K562 (cell line): ENCODE results near the gene NPC1. TPM values are rescaled to one million over a fixed set of nuclear protein-coding genes. Genes with fewer than 3 reads are reported as not detected.

ENCODE experiments used
- ARNT ChIP-seq, 2 experiments: fragments of 450-650 bp; IDR thresholded peaks; 2 replicates each; pipeline ENCODE4 v1.6.1; 2016; ENCODE audit warnings: mild to moderate bottlenecking in 1 of 2
- BCOR ChIP-seq: fragments of 450-650 bp; IDR thresholded peaks from 2 replicates; pipeline ENCODE4 v1.6.1; 2016
- CBX3 ChIP-seq, 2 experiments: IDR thresholded peaks; 1 replicate in 1 of 2; 2 replicates in 1 of 2; pipeline ENCODE4 v1.6.1; 2012; ENCODE audit warnings: inconsistent platforms in 2 of 2, low read length in 2 of 2, borderline replicate concordance in 1 of 2, control low read depth in 1 of 2
- CCNT2 ChIP-seq: IDR thresholded peaks from 2 replicates; pipeline ENCODE4 v1.6.1; 2011; ENCODE audit warnings: borderline replicate concordance, low read depth, mild to moderate bottlenecking, moderate library complexity, mixed read lengths, low read length; ENCODE audit not compliant: insufficient read length; ENCODE audit errors: extremely low read depth
- CREBBP ChIP-seq: IDR thresholded peaks from one replicate; pipeline ENCODE4 v1.6.1; 2012; ENCODE audit warnings: low read depth, mild to moderate bottlenecking, control low read depth, inconsistent platforms, low read length
- ESRRB ChIP-seq: fragments of 250-450 bp; sonication (Bioruptor Pico); IDR thresholded peaks from 2 replicates; pipeline ENCODE4 v1.5.0; 2020; ENCODE audit warnings: mild to moderate bottlenecking, moderate library complexity, borderline replicate concordance
- FOS ChIP-seq: IDR thresholded peaks from 3 replicates; pipeline ENCODE4 v1.6.1; 2011; ENCODE audit not compliant: insufficient read length; ENCODE audit errors: extremely low read depth
- FOXK2 ChIP-seq, 2 experiments: fragments of 450-650 bp; IDR thresholded peaks in 1 of 2; conservative IDR thresholded peaks in 1 of 2; 2 replicates each; pipeline ENCODE4 v1.6.1; 2016; ENCODE audit warnings: low read depth in 2 of 2, mild to moderate bottlenecking in 1 of 2
- HDAC1 ChIP-seq, 2 experiments: fragments of 450-650 bp; IDR thresholded peaks; 2 replicates each; pipeline ENCODE4 v1.6.1; 2016 to 2017; ENCODE audit warnings: inconsistent platforms in 1 of 2, mild to moderate bottlenecking in 1 of 2, moderate library complexity in 1 of 2
- KDM5B ChIP-seq: fragments of 200-600 bp; sonication (generic); IDR thresholded peaks from 2 replicates; pipeline ENCODE4 v1.6.1; 2012; ENCODE audit warnings: low read depth, mild to moderate bottlenecking, moderate library complexity, low read length, control low read depth, inconsistent platforms; ENCODE audit not compliant: insufficient replicate concordance
- KLF6 ChIP-seq: fragments of 250-450 bp; sonication (Bioruptor Pico); IDR thresholded peaks from 2 replicates; pipeline ENCODE4 v1.4.0; 2020; ENCODE audit warnings: mild to moderate bottlenecking, moderate library complexity, borderline replicate concordance
- MEF2D ChIP-seq: conservative IDR thresholded peaks from 2 replicates; pipeline ENCODE4 v1.6.1; 2016; ENCODE audit warnings: low read depth, missing genetic modification characterization, missing compliant biosample characterization
- MYC ChIP-seq, 2 experiments: fragments of 250-450 bp in 1 of 2; sonication (Bioruptor Pico) in 1 of 2; IDR thresholded peaks; 2 replicates each; pipeline versions ENCODE4 v1.5.1 to v1.6.1; 2012 to 2021; ENCODE audit warnings: low read depth in 2 of 2, borderline replicate concordance in 1 of 2, improper control_type of control experiment in 1 of 2, low read length in 1 of 2, mild to moderate bottlenecking in 1 of 2, moderate library complexity in 1 of 2
- NRF1 ChIP-seq, 2 experiments: fragments of 450-650 bp; IDR thresholded peaks in 1 of 2; conservative IDR thresholded peaks in 1 of 2; 2 replicates each; pipeline ENCODE4 v1.6.1; 2014; ENCODE audit warnings: mild to moderate bottlenecking in 2 of 2
- PCBP2 ChIP-seq: fragments of 200-400 bp; formaldehyde crosslinking; IDR thresholded peaks from 2 replicates; pipeline ENCODE4 v1.6.1; 2018; ENCODE audit warnings: low read length, low read depth, mild to moderate bottlenecking, moderate library complexity; ENCODE audit not compliant: poor library complexity, severe bottlenecking
- PHF8 ChIP-seq: fragments of 200-600 bp; sonication (generic); IDR thresholded peaks from 2 replicates; pipeline ENCODE4 v1.6.1; 2012; ENCODE audit warnings: mixed run types, mild to moderate bottlenecking, inconsistent platforms, low read length, moderate library complexity, borderline replicate concordance
- PRPF4 ChIP-seq: fragments of 200-400 bp; formaldehyde crosslinking; IDR thresholded peaks from one replicate; pipeline ENCODE4 v1.6.1; 2017; ENCODE audit warnings: low read length, low read depth, mild to moderate bottlenecking; ENCODE audit not compliant: insufficient read depth, poor library complexity, severe bottlenecking
- RCOR1 ChIP-seq, 2 experiments: IDR thresholded peaks; 2 replicates each; pipeline ENCODE4 v1.6.1; 2012; ENCODE audit warnings: low read depth in 2 of 2, low read length in 2 of 2, borderline replicate concordance in 1 of 2, improper control_type of control experiment in 1 of 2
- SAFB2 ChIP-seq: fragments of 200-400 bp; formaldehyde crosslinking; IDR thresholded peaks from 2 replicates; pipeline ENCODE4 v1.6.1; 2018; ENCODE audit warnings: borderline replicate concordance, low read length, low read depth, moderate library complexity; ENCODE audit not compliant: severe bottlenecking
- SIN3A ChIP-seq, 2 experiments: fragments of 150-350 bp in 1 of 2; IDR thresholded peaks; 2 replicates each; pipeline ENCODE4 v1.6.1; 2011 to 2016; ENCODE audit warnings: borderline replicate concordance in 2 of 2, low read depth in 2 of 2, low read length in 2 of 2, mild to moderate bottlenecking in 2 of 2, moderate library complexity in 2 of 2; ENCODE audit not compliant: control insufficient read depth in 1 of 2
- SMARCC2 ChIP-seq: fragments of 450-650 bp; IDR thresholded peaks from 2 replicates; pipeline ENCODE4 v1.6.1; 2017; ENCODE audit warnings: antibody characterized with exemption, moderate library complexity, mild to moderate bottlenecking, low read depth
- THAP7 ChIP-seq: fragments of 250-450 bp; sonication (Bioruptor Pico); IDR thresholded peaks from 2 replicates; pipeline ENCODE4 v1.5.0; 2021
- U2AF2 ChIP-seq: fragments of 200-400 bp; formaldehyde crosslinking; optimal IDR thresholded peaks from 2 replicates; pipeline ENCODE3; 2017; ENCODE audit warnings: low read depth, mild to moderate bottlenecking, low read length
- ZKSCAN1 ChIP-seq: fragments of 150-350 bp; IDR thresholded peaks from 2 replicates; pipeline ENCODE4 v1.6.1; 2016; ENCODE audit warnings: low read depth, low read length
- ZNF274 ChIP-seq: IDR thresholded peaks from 2 replicates; pipeline ENCODE4 v1.6.1; 2011; ENCODE audit warnings: low read depth, mild to moderate bottlenecking, low read length, moderate library complexity, borderline replicate concordance
- ZNF282 ChIP-seq: sonication (generic); formaldehyde crosslinking; IDR thresholded peaks from 2 replicates; pipeline ENCODE4 v1.8.1; 2023; ENCODE audit warnings: missing genetic modification reagents
- polyA plus RNA-seq, 8 experiments: library from polyadenylated mRNA; depleted of rRNA in 4 of 8; stranded (reverse) in 5 of 8; unstranded in 3 of 8; fragments of >200 nt; fragmentation: Nextera tagmentation in 2 of 8; fragmentation: Illumina TruSeq in 1 of 8; extraction: Ambion mirVana in 2 of 8; extraction: Trizol in 1 of 8; gene quantifications; 2 replicates each; pipeline versions ENCODE4 v1.2.1 to v1.2.3, GENCODE V29; 2011 to 2014; ENCODE audit warnings: inconsistent platforms in 1 of 8, missing spikeins in 1 of 8
- total RNA-seq, 7 experiments: library from RNA; depleted of rRNA in 6 of 7; stranded (reverse); fragments of >200 nt in 6 of 7; fragmentation: Illumina TruSeq in 2 of 7; extraction: Trizol in 2 of 7; gene quantifications; 2 replicates each; pipeline versions ENCODE4 v1.2.1 to v1.2.3, GENCODE V29; 2011 to 2021; ENCODE audit warnings: low replicate concordance in 1 of 7

NPC1 gene
- total and polyA plus RNA-seq, 9 of the 15 experiments (the other 6 are each of a cell fraction or from before 2014, with no cell fraction given), result 17.1 to 45.9 (median 27.6) TPM

- TF ChIP-seq SAFB2 (no peak), THAP7 (CRISPR knock-in tag) (no peak), CREBBP (no peak), BCOR (peak; percentile 39; the same call in 1 of the 2 replicates), ZNF274 (no peak), PCBP2 (no peak), CCNT2 (no peak), ARNT (IDR thresholded peaks at IDR 0.05) (no peak), PRPF4 (no peak), ZNF282 (no peak), MYC (IDR thresholded peaks at IDR 0.05; ENCODE audit: low read depth, low read length) (peak; percentile 54; the same call in 1 of the 2 replicates), MYC (CRISPR knock-in tag; IDR thresholded peaks at IDR 0.05; ENCODE audit: borderline replicate concordance, low read depth) (no peak), HDAC1 (IDR thresholded peaks at IDR 0.05) (peak in 1 of 2 experiments; percentile 34; a peak in 1 of 4 replicates), KLF6 (CRISPR knock-in tag) (no peak), MEF2D (tag) (peak; percentile 35; the same call in 1 of the 2 replicates), NRF1 (conservative IDR thresholded peaks at IDR 0.05 in 1 of 2, IDR thresholded peaks at IDR 0.05 in 1 of 2) (peak in 1 of 2 experiments; percentile 20; a peak in 2 of 4 replicates), PHF8 (peak; percentile 37; the same call in 1 of the 2 replicates), KDM5B (peak; percentile 64), ESRRB (CRISPR knock-in tag) (no peak), ZKSCAN1 (no peak), RCOR1 (IDR thresholded peaks at IDR 0.05; ENCODE audit: borderline replicate concordance in 1 of 2, low read depth in 2 of 2, low read length in 2 of 2) (peak in 1 of 2 experiments; percentile 70; a peak in 1 of 4 replicates), SIN3A (IDR thresholded peaks at IDR 0.05; ENCODE audit: borderline replicate concordance in 2 of 2, control insufficient read depth in 1 of 2, low read depth in 2 of 2, low read length in 2 of 2) (peak in 1 of 2 experiments; percentile 50; a peak in 1 of 4 replicates), U2AF2 (no peak), FOS (no peak), SMARCC2 (peak; percentile 84), CBX3 (IDR thresholded peaks at IDR 0.05; ENCODE audit: borderline replicate concordance in 1 of 2, low read length in 2 of 2) (no peak), FOXK2 (conservative IDR thresholded peaks at IDR 0.05 in 1 of 2, IDR thresholded peaks at IDR 0.05 in 1 of 2; ENCODE audit: low read depth in 2 of 2) (peak; percentile 97 to 99)
Measured at GRCh38 chr18:23487738-23488570, 98.4 kb downstream of the NPC1 start (continued).
